Measurements from ENCODE around the gene DOP1B.
"Not testable (repeated sequence)": the region's sequence is repeated elsewhere in the genome, so short reads cannot be mapped to it uniquely, and the experiment has no call there.

Gene DOP1B

GRCh38 chr21:36141513-36141925 is 15.1 kb upstream of the DOP1B start:
- DNase-seq: peak; percentile 94

GRCh38 chr21:36144233-36144632 is 12.4 kb upstream of the DOP1B start:
- DNase-seq: not testable (repeated sequence)

GRCh38 chr21:36145259-36145658 is 11.4 kb upstream of the DOP1B start:
- DNase-seq: peak; percentile 58

GRCh38 chr21:36147911-36148310 is 8.7 kb upstream of the DOP1B start:
- DNase-seq: no peak

GRCh38 chr21:36148886-36149285 is 7.7 kb upstream of the DOP1B start:
- no peak for DNase-seq

GRCh38 chr21:36149788-36150711 is 6.6 kb upstream of the DOP1B start:
- peak; percentile 42 for DNase-seq

DNA sequence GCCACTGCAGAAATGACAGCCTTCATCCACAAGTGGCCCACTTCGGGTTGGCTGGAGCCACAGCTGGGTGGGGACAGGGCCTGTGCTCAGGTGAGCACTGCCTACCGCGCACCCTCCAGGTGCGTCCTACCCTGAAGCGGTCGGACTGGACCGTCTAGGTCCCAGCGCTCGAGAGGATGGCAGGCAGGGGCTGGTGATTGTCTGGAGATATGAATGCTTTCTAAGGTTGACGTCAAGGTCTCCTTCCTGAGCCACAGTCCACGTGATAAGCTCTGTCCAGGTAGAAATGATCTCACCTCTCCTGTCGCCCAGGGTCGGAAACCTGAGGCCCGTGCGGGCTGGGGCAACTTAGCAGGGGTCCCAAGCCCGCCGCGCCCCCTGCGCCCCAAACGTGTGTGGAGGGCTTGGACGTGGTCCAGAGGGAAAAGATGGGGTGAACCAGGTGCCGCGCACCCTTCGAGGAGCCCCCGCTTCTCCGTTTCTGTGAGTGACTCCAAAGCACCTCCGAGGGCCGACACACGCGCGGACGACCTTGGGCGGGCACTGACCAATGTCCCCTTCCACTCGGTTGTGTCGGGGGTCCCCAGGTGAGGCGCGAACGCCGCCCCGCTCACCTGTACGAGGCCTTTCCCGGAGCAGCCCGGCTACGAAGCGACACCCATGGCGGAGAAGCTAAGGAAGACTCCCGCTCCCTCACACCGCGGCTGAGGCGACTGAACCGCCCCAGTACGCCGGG is 853 bp upstream of the DOP1B start:
- DNase-seq: peak; percentile 29

GRCh38 chr21:36156339-36156814 is 247 bp upstream of the DOP1B start:
- DNase-seq: peak; percentile 99

DNA sequence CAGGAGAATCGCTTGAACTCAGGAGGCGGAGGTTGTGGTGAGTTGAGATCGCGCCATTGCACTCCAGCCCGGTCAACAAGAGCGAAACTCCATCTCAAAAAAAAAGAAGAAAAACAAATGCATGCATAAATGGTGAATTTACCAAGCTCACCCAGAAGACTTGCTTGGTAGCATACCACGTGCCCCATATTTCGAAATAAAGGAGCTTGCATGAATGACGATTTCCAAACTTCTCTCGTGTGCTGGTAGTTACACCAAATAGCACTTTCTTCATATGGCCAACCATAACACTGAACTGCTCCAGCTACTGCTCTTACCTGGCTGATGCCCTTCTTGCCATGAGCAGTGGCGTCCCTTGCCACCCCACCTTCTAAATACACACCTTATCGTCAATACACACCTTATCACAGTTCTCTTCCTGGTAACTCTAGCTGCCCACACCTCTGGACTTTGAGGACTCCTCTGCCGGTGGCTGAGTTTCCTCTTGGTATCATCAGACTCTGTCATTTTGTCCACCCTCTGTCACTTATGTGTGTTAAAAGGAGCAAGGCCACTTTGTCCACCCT is 2.8 kb downstream of the DOP1B start:
- no peak for DNase-seq

DNA sequence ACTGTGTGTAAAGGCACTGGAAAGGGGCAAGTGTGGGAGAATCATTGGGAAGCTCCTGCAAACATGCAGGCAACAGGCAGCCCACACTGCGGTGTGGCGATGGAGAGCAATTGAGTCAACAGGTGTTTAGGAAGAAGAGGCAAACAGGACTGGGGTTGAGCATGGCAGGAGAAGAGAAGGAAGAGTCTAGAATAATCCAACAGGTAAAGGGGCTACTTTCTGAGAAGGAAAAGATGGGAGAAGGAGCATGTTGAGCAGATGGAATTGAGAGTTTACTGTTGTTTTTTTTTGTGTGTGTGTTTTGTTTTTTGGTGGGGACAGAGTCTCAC is 4.2 kb downstream of the DOP1B start:
- no peak for DNase-seq

GRCh38 chr21:36162631-36163030 is 6.0 kb downstream of the DOP1B start:
- DNase-seq: no peak

GRCh38 chr21:36163750-36164741 is 7.4 kb downstream of the DOP1B start:
- DNase-seq: no peak

DNA sequence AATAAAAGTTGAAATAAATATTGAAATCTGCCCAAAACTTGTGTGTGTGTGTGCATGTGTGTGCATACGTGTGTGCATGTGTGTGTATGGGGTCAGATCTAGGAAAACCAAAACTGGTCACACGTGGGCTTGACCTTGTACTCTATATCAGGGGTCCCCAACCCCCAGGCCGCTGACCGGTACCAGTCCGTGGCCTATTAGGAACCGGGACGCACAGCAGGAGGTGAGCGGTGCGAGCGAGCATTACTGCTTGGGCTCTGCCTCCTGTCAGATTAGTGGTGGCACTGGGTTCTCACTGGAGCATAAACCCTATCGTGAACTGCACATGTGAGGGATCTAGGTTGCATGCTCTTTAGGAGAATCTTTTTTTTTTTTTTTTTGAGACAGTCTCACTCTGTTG is 8.7 kb downstream of the DOP1B start:
- DNase-seq: no peak

DNA sequence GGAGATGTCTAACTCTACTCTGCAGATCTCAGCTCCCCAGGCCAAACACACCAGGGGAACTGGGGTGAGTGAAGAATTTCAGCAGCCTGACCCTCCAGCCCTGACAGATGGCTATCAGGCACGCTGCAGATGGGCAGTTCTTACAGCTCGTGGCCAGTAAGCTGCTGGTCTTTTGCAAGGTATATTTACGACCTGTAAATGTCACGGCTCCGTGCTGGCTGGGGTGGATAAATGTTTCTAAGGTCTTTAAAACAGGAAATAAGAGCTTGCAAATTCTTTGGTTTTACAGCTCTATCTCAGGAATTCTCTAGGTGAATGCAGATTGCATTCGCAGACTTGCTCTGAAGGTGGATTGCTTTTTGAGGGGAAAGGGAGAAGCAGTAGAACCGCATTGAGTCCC is 10.1 kb downstream of the DOP1B start:
- DNase-seq: no peak

DNA sequence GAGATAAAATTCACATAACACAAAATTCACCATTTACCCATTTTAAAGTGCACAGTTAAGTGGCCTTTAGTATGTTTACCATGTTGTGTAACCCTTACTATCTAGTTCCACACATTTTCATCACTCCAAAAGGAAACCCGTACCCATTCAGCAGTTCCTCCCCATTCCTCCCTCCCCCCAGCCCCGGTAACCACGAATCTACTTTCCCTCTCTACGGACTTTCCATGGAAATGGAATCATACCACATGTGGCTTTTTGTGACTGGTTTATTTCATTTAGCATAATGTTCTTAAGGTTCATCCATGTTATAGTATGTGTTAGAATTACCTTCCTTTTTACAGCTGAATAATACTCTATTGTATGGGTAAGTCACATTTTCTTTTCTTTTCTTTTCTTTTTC is 10.9 kb downstream of the DOP1B start:
- DNase-seq: no peak

- DNase-seq: no peak
These were observed 13.0 kb downstream of the DOP1B start for GRCh38 chr21:36169470-36170128.

DNA sequence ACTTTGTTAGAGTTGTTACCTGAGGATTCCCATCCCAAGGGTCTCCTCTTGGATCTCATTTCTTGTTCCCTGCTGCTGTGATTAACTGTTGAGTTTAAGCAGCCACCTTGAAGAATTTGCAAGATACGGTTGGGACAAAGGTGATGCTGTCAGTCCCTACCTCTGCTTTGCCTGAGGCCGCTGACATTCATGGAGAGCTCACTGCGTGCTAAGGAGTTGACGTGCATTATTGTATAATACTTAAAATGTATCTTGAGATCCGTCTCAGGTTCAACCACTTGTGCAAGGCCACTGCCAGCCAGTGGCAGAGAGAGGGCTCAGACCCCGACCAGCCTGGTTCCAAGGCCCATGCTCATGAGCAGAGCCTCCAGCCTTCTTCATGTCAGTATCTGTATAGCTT is 14.2 kb downstream of the DOP1B start:
- no peak for DNase-seq

DNA sequence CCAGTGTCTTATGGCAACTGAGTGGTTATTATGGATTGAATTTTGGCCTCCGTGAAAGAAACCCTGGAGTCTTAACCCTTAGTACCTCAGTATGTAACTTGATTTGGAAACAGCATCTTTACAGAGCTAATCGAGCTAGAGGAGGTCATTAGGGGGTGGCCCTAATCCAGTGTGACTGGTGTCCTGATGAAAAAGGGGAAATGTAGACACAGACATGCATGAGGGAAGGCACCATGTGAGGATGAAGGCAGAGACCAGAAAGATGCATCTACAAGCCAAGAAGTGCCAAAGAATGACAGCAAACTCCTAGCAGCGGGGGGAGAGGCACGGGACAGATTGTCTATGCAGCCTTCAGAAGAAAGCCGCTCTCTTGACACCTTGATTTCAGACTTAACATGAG is 14.7 kb downstream of the DOP1B start:
- no peak for DNase-seq

DNA sequence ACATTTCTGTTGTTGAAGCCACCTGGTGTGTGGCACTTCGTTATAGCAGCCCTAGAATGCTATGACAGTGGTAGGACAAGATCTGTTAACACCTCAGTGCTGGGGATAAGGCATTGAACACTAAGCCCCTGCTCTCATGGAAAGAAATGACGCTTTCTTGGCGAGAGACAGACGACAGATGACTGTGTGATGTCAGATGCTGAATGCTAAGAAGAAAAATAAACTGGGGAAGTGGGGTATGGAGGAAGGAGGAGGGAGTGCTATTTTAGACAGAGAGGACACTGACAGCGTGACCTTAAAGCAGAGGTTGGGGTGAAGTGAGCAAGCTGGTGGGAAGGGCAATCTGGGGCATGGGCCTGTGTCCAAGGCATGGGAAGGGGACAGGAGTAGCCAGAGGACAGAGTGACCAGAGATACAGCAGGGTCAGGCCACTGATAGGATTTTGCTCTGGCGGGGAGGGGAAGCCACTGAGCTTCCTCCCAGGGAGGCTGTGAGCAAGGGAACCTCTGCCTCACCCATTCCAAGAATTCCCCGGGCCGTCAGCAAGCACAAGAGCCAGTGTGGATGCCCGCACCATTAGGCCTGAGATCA is 15.2 kb downstream of the DOP1B start:
- no peak for DNase-seq

GRCh38 chr21:36174780-36175179 is 18.2 kb downstream of the DOP1B start:
- no peak for DNase-seq

- peak; percentile 10 for DNase-seq
These were observed 19.3 kb downstream of the DOP1B start for GRCh38 chr21:36175771-36176565.

Data from CD4-positive, alpha-beta T cell treated with Interleukin-17A for 1 hour (primary cell).